ENCODE data around the gene SPEN.

DNA sequence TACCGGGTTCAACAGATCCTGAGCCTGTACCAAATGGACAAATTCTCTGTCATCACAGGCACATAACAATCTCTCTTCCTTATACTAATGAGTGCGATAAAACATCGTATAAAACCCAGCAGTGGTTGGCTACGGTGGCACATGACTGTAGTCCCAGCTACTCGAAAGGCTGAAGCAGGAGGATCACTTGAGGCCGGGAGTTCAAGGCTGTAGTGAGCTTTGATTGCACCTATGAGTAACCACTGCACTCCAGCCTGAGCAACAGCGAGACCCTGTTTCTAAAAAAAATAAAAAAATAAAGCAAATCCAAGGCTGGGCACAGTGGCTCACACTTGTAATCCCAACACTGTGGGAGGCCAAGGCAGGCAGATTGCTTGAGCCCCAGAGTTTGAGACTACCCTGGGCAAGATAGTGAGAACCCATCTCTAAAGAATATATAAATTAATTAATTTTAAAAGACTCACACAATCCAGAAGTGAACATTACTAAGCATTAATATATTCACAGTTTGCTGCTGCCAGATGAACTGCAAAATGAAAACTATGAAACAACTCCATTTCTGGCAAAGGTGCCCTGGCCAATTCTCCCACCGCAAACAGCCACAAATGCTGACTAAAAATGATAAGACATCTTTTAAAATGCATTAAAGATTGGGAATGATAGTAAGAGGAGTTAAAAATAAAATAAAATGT lies 115.3 kb downstream of the SPEN start:
- TF ChIP-seq, protein P1, sequence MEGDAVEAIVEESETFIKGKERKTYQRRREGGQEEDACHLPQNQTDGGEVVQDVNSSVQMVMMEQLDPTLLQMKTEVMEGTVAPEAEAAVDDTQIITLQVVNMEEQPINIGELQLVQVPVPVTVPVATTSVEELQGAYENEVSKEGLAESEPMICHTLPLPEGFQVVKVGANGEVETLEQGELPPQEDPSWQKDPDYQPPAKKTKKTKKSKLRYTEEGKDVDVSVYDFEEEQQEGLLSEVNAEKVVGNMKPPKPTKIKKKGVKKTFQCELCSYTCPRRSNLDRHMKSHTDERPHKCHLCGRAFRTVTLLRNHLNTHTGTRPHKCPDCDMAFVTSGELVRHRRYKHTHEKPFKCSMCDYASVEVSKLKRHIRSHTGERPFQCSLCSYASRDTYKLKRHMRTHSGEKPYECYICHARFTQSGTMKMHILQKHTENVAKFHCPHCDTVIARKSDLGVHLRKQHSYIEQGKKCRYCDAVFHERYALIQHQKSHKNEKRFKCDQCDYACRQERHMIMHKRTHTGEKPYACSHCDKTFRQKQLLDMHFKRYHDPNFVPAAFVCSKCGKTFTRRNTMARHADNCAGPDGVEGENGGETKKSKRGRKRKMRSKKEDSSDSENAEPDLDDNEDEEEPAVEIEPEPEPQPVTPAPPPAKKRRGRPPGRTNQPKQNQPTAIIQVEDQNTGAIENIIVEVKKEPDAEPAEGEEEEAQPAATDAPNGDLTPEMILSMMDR (IDR thresholded peaks at IDR 0.05) = no peak
- no peak for TF ChIP-seq POLR2A (IDR thresholded peaks at IDR 0.05; ENCODE audit: low read depth)

Measured in esophagus muscularis mucosa (tissue), 3 donors.